Hepatocyte (in vitro differentiated cells): ENCODE data around the gene WDCP. TPM values are rescaled to one million over a fixed set of nuclear protein-coding genes. Genes with fewer than 3 reads are reported as not detected.

ENCODE experiments used
- DNase-seq: peaks from one replicate; pipeline ENCODE4 v3.0.0-alpha.2; 2016; ENCODE audit warnings: low spot score
- H2AFZ ChIP-seq: fragments of 200-600 bp; sonication (generic); 2 replicates; pipeline ENCODE4 v1.6.0; 2016; ENCODE audit warnings: antibody characterized with exemption, mild to moderate bottlenecking
- H3K27ac ChIP-seq: fragments of 200-600 bp; sonication (generic); 2 replicates; pipeline ENCODE4 v1.5.1; 2016; ENCODE audit warnings: mild to moderate bottlenecking
- H3K27me3 ChIP-seq: fragments of 200-600 bp; sonication (generic); 2 replicates; pipeline ENCODE4 v1.6.1; 2016
- H3K36me3 ChIP-seq: fragments of 200-600 bp; sonication (generic); replicated peaks from 2 replicates; pipeline ENCODE4 v1.5.1; 2016; ENCODE audit warnings: low read depth; ENCODE audit not compliant: insufficient read depth
- H3K4me1 ChIP-seq: fragments of 200-600 bp; sonication (generic); 2 replicates; pipeline ENCODE4 v1.5.1; 2016; ENCODE audit warnings: mild to moderate bottlenecking, moderate library complexity; ENCODE audit not compliant: insufficient read depth
- H3K4me2 ChIP-seq: fragments of 200-600 bp; sonication (generic); 2 replicates; pipeline ENCODE4 v1.6.0; 2016
- H3K4me3 ChIP-seq: fragments of 200-600 bp; sonication (generic); 2 replicates; pipeline ENCODE4 v1.5.1; 2016; ENCODE audit warnings: mild to moderate bottlenecking
- H3K79me2 ChIP-seq: fragments of 200-600 bp; sonication (generic); 2 replicates; pipeline ENCODE4 v1.6.0; 2017; ENCODE audit warnings: mild to moderate bottlenecking
- H3K9me2 ChIP-seq: fragments of 200-600 bp; sonication (generic); replicated peaks from 2 replicates; pipeline ENCODE4 v1.6.0; 2017; ENCODE audit warnings: mild to moderate bottlenecking; ENCODE audit not compliant: insufficient read depth
- H3K9me3 ChIP-seq: fragments of 200-600 bp; sonication (generic); 2 replicates; pipeline ENCODE4 v1.5.1; 2016; ENCODE audit warnings: low read depth, mild to moderate bottlenecking
- H4K20me1 ChIP-seq: fragments of 200-600 bp; sonication (generic); 2 replicates; pipeline ENCODE4 v1.6.0; 2016; ENCODE audit warnings: mild to moderate bottlenecking; ENCODE audit not compliant: insufficient read depth, poor library complexity, severe bottlenecking
- CTCF ChIP-seq: fragments of 200-600 bp; sonication (generic); IDR thresholded peaks from 2 replicates; pipeline ENCODE4 v1.5.1; 2016; ENCODE audit warnings: antibody characterized with exemption, mild to moderate bottlenecking; ENCODE audit not compliant: poor library complexity
- EZH2 ChIP-seq: fragments of 200-600 bp; sonication (generic); IDR thresholded peaks from 2 replicates; pipeline ENCODE4 v1.6.1; 2016; ENCODE audit warnings: antibody characterized with exemption, mild to moderate bottlenecking, borderline replicate concordance
- EZH2phosphoT487 ChIP-seq: fragments of 200-600 bp; sonication (generic); IDR thresholded peaks from one replicate; pipeline ENCODE4 v1.6.1; 2018; ENCODE audit warnings: antibody characterized with exemption, mild to moderate bottlenecking, low read depth, moderate library complexity; ENCODE audit not compliant: unreplicated experiment, severe bottlenecking
- WGBS: methylation state at CpG from one replicate; pipeline ENCODE4 v1.1.6; 2016; ENCODE audit warnings: low lambda C conversion rate; ENCODE audit errors: missing lambda C conversion rate; 5-methylcytosine and 5-hydroxymethylcytosine counted together
- polyA plus RNA-seq: library from polyadenylated mRNA; unstranded; fragments of >200 nt; fragmentation: Nextera tagmentation; extraction: Ambion mirVana; gene quantifications from 2 replicates; pipeline ENCODE4 v1.2.1, GENCODE V29; 2016
- total RNA-seq: library from RNA; depleted of rRNA; stranded (reverse); fragments of >200 nt; gene quantifications from 2 replicates; pipeline ENCODE4 v1.2.3, GENCODE V29; 2014

The WDCP gene
- total and polyA plus RNA-seq, 2 experiments from 2014 or later = 2.4 to 6.0 TPM

- H2AFZ ChIP-seq = peak overlapping the region; percentile 39
- DNase-seq = peak; percentile 93
- H3K79me2 ChIP-seq = peaks cover 11% of the 10 kb centered on the region
- 4% methylated on average over 30 of the region's 30 CpGs for WGBS
- H3K9me2 ChIP-seq = no peaks in the 10 kb centered on the region
- peak overlapping the region; percentile 96 for H3K27ac ChIP-seq
- no peaks in the 10 kb centered on the region for H3K9me3 ChIP-seq
- H3K4me3 ChIP-seq = peak overlapping the region; percentile 52
- H3K36me3 ChIP-seq = no peaks in the 10 kb centered on the region
- no peak for TF ChIP-seq EZH2phosphoT487
- TF ChIP-seq EZH2 = no peak
- no peak for TF ChIP-seq CTCF
- no peaks in the 10 kb centered on the region for H4K20me1 ChIP-seq
- peak overlapping the region; percentile 80 for H3K4me2 ChIP-seq
- H3K27me3 ChIP-seq = no peaks in the 10 kb centered on the region
- peaks cover 10% of the 10 kb centered on the region for H3K4me1 ChIP-seq
Measured at GRCh38 chr2:24083567-24084385, 36.6 kb upstream of the WDCP start.

- TF ChIP-seq CTCF (no peak), EZH2 (no peak), EZH2phosphoT487 (no peak)
- Histone ChIP-seq H3K4me2 (peak overlapping the region; percentile 80), H2AFZ (peak overlapping the region; percentile 39), H3K27me3 (no peaks in the 10 kb centered on the region), H3K9me2 (no peaks in the 10 kb centered on the region), H3K79me2 (peaks cover 11% of the 10 kb centered on the region), H3K4me3 (peak overlapping the region; percentile 52), H3K9me3 (no peaks in the 10 kb centered on the region), H3K36me3 (no peaks in the 10 kb centered on the region), H3K27ac (peak overlapping the region; percentile 96), H4K20me1 (no peaks in the 10 kb centered on the region), H3K4me1 (peaks cover 11% of the 10 kb centered on the region)
- 83% methylated on average over 8 of the region's 8 CpGs for WGBS
- DNase-seq = no peak
Measured at GRCh38 chr2:24082787-24083566, 35.8 kb upstream of the WDCP start.

GRCh38 chr2:24080701-24081100 is 33.5 kb upstream of the WDCP start:
- H3K27ac ChIP-seq = no peak overlapping the region
- WGBS = 45% methylated on average over 2 of the region's 2 CpGs
- no peaks in the 10 kb centered on the region for H3K27me3 ChIP-seq
- H3K4me3 ChIP-seq = no peak overlapping the region
- DNase-seq = no peak
- H3K9me3 ChIP-seq = no peaks in the 10 kb centered on the region
- no peak overlapping the region for H2AFZ ChIP-seq
- H3K79me2 ChIP-seq = peaks cover 12% of the 10 kb centered on the region
- H3K4me2 ChIP-seq = no peak overlapping the region
- TF ChIP-seq EZH2 (no peak), EZH2phosphoT487 (no peak), CTCF (no peak)
- peaks cover 18% of the 10 kb centered on the region for H3K4me1 ChIP-seq
- H4K20me1 ChIP-seq = no peaks in the 10 kb centered on the region
- no peaks in the 10 kb centered on the region for H3K9me2 ChIP-seq
- no peaks in the 10 kb centered on the region for H3K36me3 ChIP-seq
